Skeletal muscle satellite cell (primary cell): Measurements from ENCODE around the gene TENM4.

Experiments
- H3K27me3 ChIP-seq: 2 replicates; pipeline ENCODE4 v1.7.0; 2013; ENCODE audit warnings: low read length; ENCODE audit not compliant: control insufficient read depth, insufficient read depth
- H3K36me3 ChIP-seq: 2 replicates; pipeline ENCODE4 v1.7.0; 2013; ENCODE audit warnings: mild to moderate bottlenecking, control low read depth, low read length; ENCODE audit not compliant: insufficient read depth
- H3K4me1 ChIP-seq: 2 replicates; pipeline ENCODE4 v1.7.0; 2013; ENCODE audit warnings: low read length; ENCODE audit not compliant: control insufficient read depth, insufficient read depth
- H3K4me2 ChIP-seq: 2 replicates; pipeline ENCODE4 v1.7.0; 2013; ENCODE audit warnings: mild to moderate bottlenecking, low read length
- H3K4me3 ChIP-seq: 2 replicates; pipeline ENCODE4 v1.7.0; 2013; ENCODE audit warnings: low read length
- H3K9ac ChIP-seq: 2 replicates; pipeline ENCODE4 v1.7.0; 2013; ENCODE audit warnings: mild to moderate bottlenecking, low read depth, low read length, moderate library complexity
- H3K9me3 ChIP-seq: replicated peaks from 2 replicates; pipeline ENCODE4 v1.7.0; 2013; ENCODE audit warnings: mild to moderate bottlenecking, control low read depth, low read length

The TENM4 gene

GRCh38 chr11:79116600-79116999 is 324.2 kb downstream of the TENM4 start:
- H3K9me3 ChIP-seq: no peaks in the 10 kb centered on the region
- no peaks in the 10 kb centered on the region for H3K36me3 ChIP-seq
- no peak overlapping the region for H3K4me3 ChIP-seq
- H3K9ac ChIP-seq: no peak overlapping the region
- H3K4me1 ChIP-seq: no peaks in the 10 kb centered on the region
- H3K4me2 ChIP-seq: no peak overlapping the region
- H3K27me3 ChIP-seq: no peaks in the 10 kb centered on the region

GRCh38 chr11:79113054-79113690 is 327.7 kb downstream of the TENM4 start:
- no peak overlapping the region for H3K4me3 ChIP-seq
- H3K27me3 ChIP-seq: no peaks in the 10 kb centered on the region
- H3K9ac ChIP-seq: no peak overlapping the region
- no peaks in the 10 kb centered on the region for H3K36me3 ChIP-seq
- H3K4me1 ChIP-seq: no peaks in the 10 kb centered on the region
- no peak overlapping the region for H3K4me2 ChIP-seq
- H3K9me3 ChIP-seq: no peaks in the 10 kb centered on the region

GRCh38 chr11:79110796-79111195 is 330.0 kb downstream of the TENM4 start:
- Histone ChIP-seq H3K36me3 (no peaks in the 10 kb centered on the region), H3K9me3 (no peaks in the 10 kb centered on the region)

GRCh38 chr11:79110321-79110720 is 330.5 kb downstream of the TENM4 start:
- Histone ChIP-seq H3K9ac (no peak overlapping the region), H3K27me3 (no peaks in the 10 kb centered on the region), H3K9me3 (no peaks in the 10 kb centered on the region), H3K4me1 (no peaks in the 10 kb centered on the region), H3K4me3 (no peak overlapping the region), H3K4me2 (no peak overlapping the region), H3K36me3 (no peaks in the 10 kb centered on the region)

More at GRCh38 chr11:79110796-79111195, 330.0 kb downstream of the TENM4 start:
- Histone ChIP-seq H3K4me1 (no peaks in the 10 kb centered on the region), H3K27me3 (no peaks in the 10 kb centered on the region), H3K4me3 (no peak overlapping the region), H3K9ac (no peak overlapping the region), H3K4me2 (no peak overlapping the region)

- Histone ChIP-seq H3K4me3 (no peak overlapping the region), H3K27me3 (no peaks in the 10 kb centered on the region), H3K36me3 (no peaks in the 10 kb centered on the region), H3K4me2 (no peak overlapping the region), H3K9ac (no peak overlapping the region), H3K4me1 (no peaks in the 10 kb centered on the region), H3K9me3 (no peaks in the 10 kb centered on the region)
Measured at GRCh38 chr11:79108851-79109250, 332.0 kb downstream of the TENM4 start.

- no peak overlapping the region for H3K9ac ChIP-seq
- no peak overlapping the region for H3K4me3 ChIP-seq
- H3K27me3 ChIP-seq: no peaks in the 10 kb centered on the region
- H3K4me1 ChIP-seq: no peaks in the 10 kb centered on the region
- no peak overlapping the region for H3K4me2 ChIP-seq
- H3K9me3 ChIP-seq: no peaks in the 10 kb centered on the region
- H3K36me3 ChIP-seq: no peaks in the 10 kb centered on the region
Measured at GRCh38 chr11:79102840-79103239, 338.0 kb downstream of the TENM4 start.

GRCh38 chr11:79101656-79102055 is 339.2 kb downstream of the TENM4 start:
- H3K27me3 ChIP-seq: no peaks in the 10 kb centered on the region
- H3K4me2 ChIP-seq: no peak overlapping the region
- H3K4me1 ChIP-seq: peaks cover 6% of the 10 kb centered on the region
- H3K36me3 ChIP-seq: no peaks in the 10 kb centered on the region
- no peaks in the 10 kb centered on the region for H3K9me3 ChIP-seq
- H3K9ac ChIP-seq: no peak overlapping the region
- no peak overlapping the region for H3K4me3 ChIP-seq

GRCh38 chr11:79100093-79100910 is 340.5 kb downstream of the TENM4 start:
- no peak overlapping the region for H3K4me3 ChIP-seq
- H3K36me3 ChIP-seq: no peaks in the 10 kb centered on the region
- no peaks in the 10 kb centered on the region for H3K27me3 ChIP-seq
- H3K4me2 ChIP-seq: no peak overlapping the region
- no peak overlapping the region for H3K9ac ChIP-seq
- H3K9me3 ChIP-seq: no peaks in the 10 kb centered on the region
- peaks cover 6% of the 10 kb centered on the region for H3K4me1 ChIP-seq

GRCh38 chr11:79098146-79098545 is 342.7 kb downstream of the TENM4 start:
- no peaks in the 10 kb centered on the region for H3K36me3 ChIP-seq
- H3K4me3 ChIP-seq: no peak overlapping the region
- H3K9me3 ChIP-seq: no peaks in the 10 kb centered on the region
- H3K9ac ChIP-seq: no peak overlapping the region
- peaks cover 6% of the 10 kb centered on the region for H3K4me1 ChIP-seq
- H3K4me2 ChIP-seq: no peak overlapping the region
- H3K27me3 ChIP-seq: no peaks in the 10 kb centered on the region

- Histone ChIP-seq H3K36me3 (no peaks in the 10 kb centered on the region), H3K27me3 (no peaks in the 10 kb centered on the region), H3K4me1 (peaks cover 11% of the 10 kb centered on the region), H3K4me2 (no peak overlapping the region), H3K9ac (no peak overlapping the region), H3K4me3 (no peak overlapping the region), H3K9me3 (no peaks in the 10 kb centered on the region)
Measured at GRCh38 chr11:79097246-79097875, 343.5 kb downstream of the TENM4 start.

GRCh38 chr11:79095424-79095823 is 345.4 kb downstream of the TENM4 start:
- Histone ChIP-seq H3K4me2 (no peak overlapping the region), H3K4me1 (peaks cover 14% of the 10 kb centered on the region), H3K4me3 (no peak overlapping the region), H3K36me3 (no peaks in the 10 kb centered on the region), H3K9me3 (no peaks in the 10 kb centered on the region), H3K9ac (no peak overlapping the region), H3K27me3 (no peaks in the 10 kb centered on the region)
